Upper lobe of right lung (tissue), 1 donor: ENCODE data around the gene ZNF280B. TPM values are rescaled to one million over a fixed set of nuclear protein-coding genes. Genes with fewer than 3 reads are reported as not detected.
"Not testable (repeated sequence)": the region's sequence is repeated elsewhere in the genome, so short reads cannot be mapped to it uniquely, and the experiment has no call there.

ENCODE experiments used
- ATAC-seq: fragments of 200-7000 bp; cut with Tn5 transposase; one replicate; pipeline ENCODE4 v1.9.1; 2020; ENCODE audit warnings: mild to moderate bottlenecking, moderate library complexity
- DNase-seq: peaks from one replicate; pipeline ENCODE4 v3.0.0-alpha.2; 2020
- H3K27ac ChIP-seq: fragments of 200-600 bp; one replicate; pipeline ENCODE4 v1.8.0; 2022
- H3K27me3 ChIP-seq: fragments of 200-600 bp; one replicate; pipeline ENCODE4 v1.8.0; 2022; ENCODE audit warnings: mild to moderate bottlenecking
- H3K36me3 ChIP-seq: fragments of 200-600 bp; one replicate; pipeline ENCODE4 v1.8.0; 2022
- H3K4me1 ChIP-seq: fragments of 200-600 bp; one replicate; pipeline ENCODE4 v1.8.0; 2022
- H3K4me3 ChIP-seq: fragments of 200-600 bp; one replicate; pipeline ENCODE4 v1.8.0; 2022; ENCODE audit warnings: mild to moderate bottlenecking
- H3K9me3 ChIP-seq: fragments of 200-600 bp; one replicate; pipeline ENCODE4 v1.8.0; 2022
- intact Hi-C: fragments of 100-400 bp; cut with DNase I; formaldehyde crosslinking; loops from one replicate; pipeline ENCODE4 v1.11.0; 2022
- total RNA-seq: library from RNA; stranded (reverse); fragmentation: NEBNext Ultra II Directional; extraction: Animal tissue kit (Norgen Biotek cat#: 25700); gene quantifications from one replicate; pipeline ENCODE4 v1.2.1, GENCODE V29; 2021
- TF ChIP-seq, protein P1 (sequence below): fragments of 200-600 bp; IDR thresholded peaks from one replicate; pipeline ENCODE4 v1.8.0; 2022; ENCODE audit warnings: antibody characterized with exemption
- donor health status: DM: no; HTN: yes; CAD: no; lungs with severe emphysema.

The ZNF280B gene
- total RNA-seq, 1 donor from 2014 or later, result 0.49 TPM

DNA sequence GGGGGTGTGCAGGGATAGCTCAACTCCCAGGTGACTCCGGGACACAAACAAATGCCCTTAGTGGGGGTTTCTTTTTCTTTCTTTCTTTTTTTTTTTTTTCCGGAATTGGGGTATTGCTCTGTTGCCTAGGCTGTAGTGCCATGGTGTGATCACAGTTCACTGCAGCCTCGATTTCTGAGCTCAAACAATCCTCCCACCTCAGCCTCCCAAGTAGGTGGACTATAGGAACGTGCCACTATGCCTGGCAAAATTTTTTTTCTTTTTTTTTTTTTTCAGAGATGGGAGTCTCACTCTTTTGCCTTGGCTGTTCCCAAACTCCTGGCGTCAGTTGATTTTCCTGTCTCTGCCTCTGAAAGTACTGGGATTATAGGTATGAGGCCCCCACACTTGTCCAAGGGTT is 25.3 kb upstream of the ZNF280B start:
- H3K4me3 ChIP-seq, result no peak overlapping the region
- no peaks in the 10 kb centered on the region for H3K36me3 ChIP-seq
- ATAC-seq (no peak), DNase-seq (no peak)
- H3K4me1 ChIP-seq, result no peaks in the 10 kb centered on the region
- H3K27me3 ChIP-seq, result peaks cover 11% of the 10 kb centered on the region
- no peaks in the 10 kb centered on the region for H3K9me3 ChIP-seq
- TF ChIP-seq, protein P1, sequence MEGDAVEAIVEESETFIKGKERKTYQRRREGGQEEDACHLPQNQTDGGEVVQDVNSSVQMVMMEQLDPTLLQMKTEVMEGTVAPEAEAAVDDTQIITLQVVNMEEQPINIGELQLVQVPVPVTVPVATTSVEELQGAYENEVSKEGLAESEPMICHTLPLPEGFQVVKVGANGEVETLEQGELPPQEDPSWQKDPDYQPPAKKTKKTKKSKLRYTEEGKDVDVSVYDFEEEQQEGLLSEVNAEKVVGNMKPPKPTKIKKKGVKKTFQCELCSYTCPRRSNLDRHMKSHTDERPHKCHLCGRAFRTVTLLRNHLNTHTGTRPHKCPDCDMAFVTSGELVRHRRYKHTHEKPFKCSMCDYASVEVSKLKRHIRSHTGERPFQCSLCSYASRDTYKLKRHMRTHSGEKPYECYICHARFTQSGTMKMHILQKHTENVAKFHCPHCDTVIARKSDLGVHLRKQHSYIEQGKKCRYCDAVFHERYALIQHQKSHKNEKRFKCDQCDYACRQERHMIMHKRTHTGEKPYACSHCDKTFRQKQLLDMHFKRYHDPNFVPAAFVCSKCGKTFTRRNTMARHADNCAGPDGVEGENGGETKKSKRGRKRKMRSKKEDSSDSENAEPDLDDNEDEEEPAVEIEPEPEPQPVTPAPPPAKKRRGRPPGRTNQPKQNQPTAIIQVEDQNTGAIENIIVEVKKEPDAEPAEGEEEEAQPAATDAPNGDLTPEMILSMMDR, result no peak
- intact Hi-C loops, result no loop called here
- H3K27ac ChIP-seq, result no peak overlapping the region

GRCh38 chr22:22533417-22533816 is 24.9 kb upstream of the ZNF280B start:
- intact Hi-C loops, result no loop called here

GRCh38 chr22:22532547-22533071 is 24.1 kb upstream of the ZNF280B start:
- intact Hi-C loops, H3K9me3 ChIP-seq: not testable (repeated sequence)

More at GRCh38 chr22:22533417-22533816, 24.9 kb upstream of the ZNF280B start:
- H3K4me1 ChIP-seq, result no peaks in the 10 kb centered on the region
- no peak overlapping the region for H3K27ac ChIP-seq
- H3K4me3 ChIP-seq, result no peak overlapping the region
- TF ChIP-seq, protein P1, result no peak
- ATAC-seq (no peak), DNase-seq (no peak)
- peaks cover 11% of the 10 kb centered on the region for H3K27me3 ChIP-seq
- H3K36me3 ChIP-seq, result no peaks in the 10 kb centered on the region
- H3K9me3 ChIP-seq, result no peaks in the 10 kb centered on the region

DNA sequence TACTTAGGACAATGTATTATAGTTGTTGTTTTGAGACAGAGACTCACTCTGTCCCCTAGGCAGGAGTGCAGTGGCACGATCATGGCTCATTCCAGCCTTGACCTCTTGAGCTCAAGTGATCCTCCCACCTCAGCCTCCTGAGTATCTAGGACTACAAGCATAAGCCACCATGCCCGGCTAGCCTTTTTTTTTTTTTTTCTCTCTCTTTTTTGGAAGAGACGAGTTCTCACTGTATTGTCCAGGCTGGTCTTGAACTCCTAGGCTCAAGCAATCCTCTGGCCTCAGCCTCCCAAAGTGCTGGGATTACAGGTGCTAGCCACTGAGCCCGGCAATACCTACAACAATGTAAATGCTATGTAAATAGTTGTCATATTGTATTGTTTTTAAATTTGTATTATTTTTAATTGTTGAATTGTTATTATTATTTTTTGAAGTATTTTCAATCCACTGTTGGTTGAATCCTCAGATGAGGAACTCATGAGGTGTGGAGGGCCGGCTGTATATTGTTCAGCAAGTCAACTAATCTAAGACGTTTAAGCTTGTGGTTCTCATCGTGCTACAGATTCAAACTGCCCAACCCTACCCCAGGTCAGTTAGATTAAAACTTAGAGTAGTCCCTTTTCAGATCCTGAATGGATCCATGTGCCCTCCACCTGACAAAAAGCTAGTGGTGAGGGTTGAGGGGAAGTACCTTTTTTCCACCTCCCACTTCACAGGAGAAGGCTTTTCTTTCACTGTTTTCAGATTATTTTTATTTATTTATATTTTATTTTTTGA is 23.4 kb upstream of the ZNF280B start:
- Histone ChIP-seq H3K27me3 (peaks cover 11% of the 10 kb centered on the region), H3K9me3 (no peaks in the 10 kb centered on the region), H3K4me1 (no peaks in the 10 kb centered on the region), H3K36me3 (no peaks in the 10 kb centered on the region), H3K27ac (no peak overlapping the region), H3K4me3 (no peak overlapping the region)
- DNase-seq (no peak), ATAC-seq (no peak)
- TF ChIP-seq, protein P1, result no peak
- intact Hi-C loops, result no loop called here

More at GRCh38 chr22:22532547-22533071, 24.1 kb upstream of the ZNF280B start:
- not testable (repeated sequence) for H3K27ac ChIP-seq, H3K4me3 ChIP-seq, H3K36me3 ChIP-seq, H3K4me1 ChIP-seq, DNase-seq, ATAC-seq
- peaks cover 11% of the 10 kb centered on the region for H3K27me3 ChIP-seq

DNA sequence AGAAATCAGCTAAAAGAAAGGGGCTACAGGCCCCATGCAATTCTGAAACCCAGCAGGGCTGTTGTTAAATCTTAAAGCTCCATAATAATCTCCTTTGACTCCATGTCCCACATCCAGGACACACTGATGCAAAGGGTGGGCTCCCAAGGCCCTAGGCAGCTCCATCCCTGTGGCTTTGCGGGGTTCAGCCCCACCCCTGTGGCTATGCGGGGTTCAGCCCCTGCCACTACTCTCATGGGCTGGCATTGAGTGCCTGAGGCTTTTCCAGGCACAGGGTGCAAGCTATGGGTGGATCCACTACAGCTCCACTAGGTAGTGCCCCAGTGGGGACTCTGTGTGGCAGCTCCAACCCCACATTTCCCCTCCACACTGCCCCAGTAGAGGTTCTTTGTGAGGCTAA is 20.2 kb upstream of the ZNF280B start:
- intact Hi-C loops, result no loop called here
- ATAC-seq (no peak), DNase-seq (no peak)

DNA sequence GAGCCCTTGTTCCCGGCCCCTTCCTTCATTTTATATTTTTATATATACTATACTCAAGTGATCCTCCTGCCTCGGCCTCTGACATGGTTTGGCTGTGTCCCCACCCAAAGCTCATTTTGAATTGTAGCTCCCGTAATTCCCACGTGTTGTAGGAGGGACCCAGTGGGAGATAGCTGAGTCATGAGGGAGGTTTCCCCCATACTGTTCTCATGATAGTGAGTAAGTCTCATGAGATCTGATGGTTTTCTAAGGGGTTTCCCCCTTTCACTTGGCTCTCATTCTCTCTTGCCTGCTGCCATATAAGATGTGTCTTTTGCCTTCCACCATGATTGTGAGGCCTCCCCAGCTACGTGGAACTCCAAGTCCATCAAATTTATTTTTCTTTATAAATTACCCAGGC is 18.8 kb upstream of the ZNF280B start:
- DNase-seq (no peak), ATAC-seq (no peak)
- Histone ChIP-seq H3K27me3 (no peaks in the 10 kb centered on the region), H3K9me3 (no peaks in the 10 kb centered on the region), H3K27ac (no peak overlapping the region), H3K4me1 (no peaks in the 10 kb centered on the region), H3K36me3 (no peaks in the 10 kb centered on the region), H3K4me3 (no peak overlapping the region)
- TF ChIP-seq, protein P1, result no peak
- intact Hi-C loops, result no loop called here

More for the DNA sequence above, 20.2 kb upstream of the ZNF280B start:
- Histone ChIP-seq H3K36me3 (no peaks in the 10 kb centered on the region), H3K4me3 (no peak overlapping the region), H3K27me3 (peaks cover 6% of the 10 kb centered on the region), H3K4me1 (no peaks in the 10 kb centered on the region), H3K9me3 (no peaks in the 10 kb centered on the region), H3K27ac (no peak overlapping the region)
- TF ChIP-seq, protein P1, result no peak
